Activated CD4-positive, alpha-beta T cell treated with anti-CD3 and anti-CD28 coated beads, Interleukin-2, amount 10 ng/mL, durations not matched to agents 7 days and 5 days (primary cell): ENCODE results near the gene GGT6. TPM values are rescaled to one million over a fixed set of nuclear protein-coding genes. Genes with fewer than 3 reads are reported as not detected.
"Not testable (repeated sequence)": the region's sequence is repeated elsewhere in the genome, so short reads cannot be mapped to it uniquely, and the experiment has no call there.

Source experiments
- CTCF ChIA-PET: fragments of 350-600 bp; sonication (Branson Sonifier 250); formaldehyde crosslinking; loops from one replicate; lab custom pipeline; 2021; ENCODE audit warnings: antibody characterized with exemption; lab: Charles Lee
- POLR2A ChIA-PET: fragments of 350-600 bp; sonication (Branson Sonifier 250); formaldehyde crosslinking; loops from one replicate; lab custom pipeline; 2021; ENCODE audit warnings: antibody characterized with exemption; lab: Charles Lee
- DNase-seq: peaks from one replicate; pipeline ENCODE4 v3.0.0-alpha.2; 2020
- H3K27ac Mint-ChIP-seq: one replicate; pipeline ENCODE4 v1.8.0; 2021; ENCODE audit warnings: mild to moderate bottlenecking, moderate library complexity, mixed read lengths
- H3K27me3 Mint-ChIP-seq: one replicate; pipeline ENCODE4 v1.8.0; 2021; ENCODE audit warnings: mixed read lengths
- H3K36me3 Mint-ChIP-seq: one replicate; pipeline ENCODE4 v1.8.0; 2021; ENCODE audit warnings: low read depth, mixed read lengths
- H3K4me1 Mint-ChIP-seq: one replicate; pipeline ENCODE4 v1.8.0; 2021; ENCODE audit warnings: mixed read lengths
- H3K4me3 Mint-ChIP-seq: one replicate; pipeline ENCODE4 v1.8.0; 2021; ENCODE audit warnings: mild to moderate bottlenecking, moderate library complexity, mixed read lengths
- H3K9me3 Mint-ChIP-seq: one replicate; pipeline ENCODE4 v1.8.0; 2021; ENCODE audit warnings: mixed read lengths
- total RNA-seq, 2 experiments: library from RNA; stranded (reverse); gene quantifications; one replicate each; pipeline ENCODE4 v1.2.3, GENCODE V29; 2021

Gene GGT6
- total RNA-seq, 2 experiments from 2014 or later: not detected

- CTCF ChIA-PET: interaction anchor here (0.7 kb wide), 1 partner anchor 13 kb away, joined by 3 read pairs; no protein-coding TSS in a partner anchor
- Mint-ChIP-seq H3K9me3 (no peaks in the 10 kb centered on the region), H3K36me3 (no peaks in the 10 kb centered on the region), H3K27ac (no peak overlapping the region), H3K4me3 (no peak overlapping the region), H3K4me1 (peaks cover 3% of the 10 kb centered on the region), H3K27me3 (peaks cover 28% of the 10 kb centered on the region)
- no peak for DNase-seq
- POLR2A ChIA-PET: no interaction called here
These were observed 19.9 kb upstream of the GGT6 start for GRCh38 chr17:4580291-4580690.

GRCh38 chr17:4579678-4580077 lies 19.3 kb upstream of the GGT6 start:
- H3K27ac Mint-ChIP-seq: no peak overlapping the region
- H3K9me3 Mint-ChIP-seq: no peaks in the 10 kb centered on the region
- H3K27me3 Mint-ChIP-seq: peaks cover 25% of the 10 kb centered on the region
- H3K36me3 Mint-ChIP-seq: no peaks in the 10 kb centered on the region
- ChIA-PET CTCF (interaction anchor here (0.7 to 0.8 kb wide), 2 partner anchors 12 to 17 kb away, joined by 3 read pairs; no protein-coding TSS in a partner anchor), POLR2A (no interaction called here)
- no peak for DNase-seq
- peaks cover 3% of the 10 kb centered on the region for H3K4me1 Mint-ChIP-seq
- H3K4me3 Mint-ChIP-seq: no peak overlapping the region

DNA sequence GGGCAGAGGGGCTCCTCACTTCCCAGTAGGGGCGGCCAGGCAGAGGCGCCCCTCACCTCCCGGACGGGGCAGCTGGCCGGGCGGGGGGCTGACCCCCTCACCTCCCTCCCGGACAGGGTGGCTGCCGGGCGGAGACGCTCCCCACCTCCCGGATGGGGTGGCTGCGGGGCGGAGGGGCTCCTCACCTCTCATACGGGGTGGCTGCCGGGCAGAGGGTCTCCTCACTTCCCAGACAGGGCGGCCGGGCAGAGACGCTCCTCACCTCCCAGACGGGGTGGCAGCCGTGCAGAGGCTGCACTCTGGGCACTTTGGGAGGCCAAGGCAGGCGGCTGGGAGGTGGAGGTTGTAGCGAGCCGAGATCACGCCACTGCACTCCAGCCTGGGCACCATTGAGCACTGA lies 18.0 kb upstream of the GGT6 start:
- DNase-seq, H3K9me3 Mint-ChIP-seq, POLR2A ChIA-PET, H3K4me1 Mint-ChIP-seq, H3K36me3 Mint-ChIP-seq, H3K4me3 Mint-ChIP-seq, H3K27ac Mint-ChIP-seq, CTCF ChIA-PET: not testable (repeated sequence)
- peaks cover 18% of the 10 kb centered on the region for H3K27me3 Mint-ChIP-seq

DNA sequence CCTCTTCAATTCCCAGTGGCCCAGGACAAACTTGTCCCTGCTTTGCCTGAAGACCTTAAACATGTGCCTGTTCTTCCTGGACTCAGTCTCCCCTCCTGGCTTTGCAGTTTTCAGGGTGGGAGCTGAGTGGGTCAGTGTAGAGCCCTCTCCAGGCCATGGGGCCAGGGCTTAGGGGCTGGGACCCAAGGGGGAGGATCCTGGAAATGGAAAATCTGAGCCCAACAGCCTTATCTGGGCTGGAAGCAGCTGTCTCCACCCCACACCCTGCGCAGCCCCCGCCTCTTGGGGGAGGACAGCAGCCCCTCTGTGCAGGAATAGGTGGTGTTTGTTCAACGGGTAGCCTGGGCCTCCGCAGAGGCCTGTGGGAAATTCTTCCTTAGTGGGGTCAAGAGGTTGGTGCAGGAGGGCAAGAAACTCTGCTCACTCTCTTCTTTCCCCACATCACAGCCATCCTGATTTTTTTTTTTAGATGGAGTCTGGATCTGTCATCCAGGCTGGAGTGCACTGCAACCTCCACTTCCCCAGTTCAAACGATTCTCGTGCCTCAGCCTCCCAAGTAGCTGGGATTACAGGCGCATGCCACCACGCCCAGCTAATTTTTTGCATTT lies 17.1 kb upstream of the GGT6 start:
- POLR2A ChIA-PET: no interaction called here
- H3K4me3 Mint-ChIP-seq: no peak overlapping the region
- peaks cover 10% of the 10 kb centered on the region for H3K27me3 Mint-ChIP-seq
- CTCF ChIA-PET: interaction anchor here (0.6 kb wide), 1 partner anchor 296 kb away, joined by 3 read pairs; no protein-coding TSS in a partner anchor
- H3K36me3 Mint-ChIP-seq: no peaks in the 10 kb centered on the region
- H3K9me3 Mint-ChIP-seq: no peaks in the 10 kb centered on the region
- no peak for DNase-seq
- H3K4me1 Mint-ChIP-seq: peaks cover 13% of the 10 kb centered on the region
- no peak overlapping the region for H3K27ac Mint-ChIP-seq

- Mint-ChIP-seq H3K27me3 (peaks cover 6% of the 10 kb centered on the region), H3K4me3 (no peak overlapping the region), H3K36me3 (no peaks in the 10 kb centered on the region), H3K9me3 (no peaks in the 10 kb centered on the region), H3K4me1 (peaks cover 13% of the 10 kb centered on the region), H3K27ac (no peak overlapping the region)
- POLR2A ChIA-PET: no interaction called here
- no peak for DNase-seq
- CTCF ChIA-PET: no interaction called here
These were observed 16.4 kb upstream of the GGT6 start for GRCh38 chr17:4576729-4577322.

DNA sequence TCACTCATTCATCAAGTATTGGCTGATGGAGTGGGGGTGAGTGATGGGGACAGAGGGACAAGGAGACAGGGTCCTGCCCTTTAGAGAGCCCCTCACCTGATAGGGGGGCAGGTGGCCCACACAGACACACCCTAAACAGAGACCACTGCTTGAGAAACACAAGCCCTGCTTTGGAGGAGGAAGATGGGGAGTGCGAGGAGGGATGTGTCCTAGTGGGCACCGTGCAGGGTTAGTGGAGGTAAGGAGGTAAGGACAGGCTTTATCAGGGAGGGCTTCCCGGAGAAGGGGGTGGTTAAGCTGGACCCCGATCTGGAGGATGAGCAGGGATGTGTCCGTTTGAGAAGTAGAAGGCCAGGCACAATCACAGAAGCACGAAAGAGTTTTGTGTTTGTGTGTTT lies 15.8 kb upstream of the GGT6 start:
- no peaks in the 10 kb centered on the region for H3K9me3 Mint-ChIP-seq
- CTCF ChIA-PET: no interaction called here
- POLR2A ChIA-PET: no interaction called here
- peaks cover 3% of the 10 kb centered on the region for H3K27me3 Mint-ChIP-seq
- H3K4me3 Mint-ChIP-seq: no peak overlapping the region
- peak overlapping the region; percentile 3 for H3K27ac Mint-ChIP-seq
- no peaks in the 10 kb centered on the region for H3K36me3 Mint-ChIP-seq
- no peak for DNase-seq
- H3K4me1 Mint-ChIP-seq: peaks cover 13% of the 10 kb centered on the region

GRCh38 chr17:4574448-4575045 lies 14.2 kb upstream of the GGT6 start:
- Mint-ChIP-seq H3K27me3 (peaks cover 3% of the 10 kb centered on the region), H3K9me3 (no peaks in the 10 kb centered on the region), H3K4me3 (no peak overlapping the region), H3K4me1 (peaks cover 13% of the 10 kb centered on the region), H3K36me3 (no peaks in the 10 kb centered on the region), H3K27ac (no peak overlapping the region)
- ChIA-PET CTCF (no interaction called here), POLR2A (no interaction called here)
- DNase-seq: no peak

GRCh38 chr17:4573669-4574068 lies 13.3 kb upstream of the GGT6 start:
- Mint-ChIP-seq H3K4me3 (no peak overlapping the region), H3K27ac (no peak overlapping the region)
- POLR2A ChIA-PET: no interaction called here

GRCh38 chr17:4573115-4573514 lies 12.7 kb upstream of the GGT6 start:
- H3K27ac Mint-ChIP-seq: no peak overlapping the region
- H3K27me3 Mint-ChIP-seq: peaks cover 3% of the 10 kb centered on the region
- CTCF ChIA-PET: interaction anchor here (1.0 kb wide), 1 partner anchor 12 kb away, joined by 3 read pairs; the partner anchor contains the start of gene GGT6
- H3K9me3 Mint-ChIP-seq: no peaks in the 10 kb centered on the region
- POLR2A ChIA-PET: no interaction called here
- no peak overlapping the region for H3K4me3 Mint-ChIP-seq
- peaks cover 13% of the 10 kb centered on the region for H3K4me1 Mint-ChIP-seq
- DNase-seq: no peak
- H3K36me3 Mint-ChIP-seq: no peaks in the 10 kb centered on the region

More at GRCh38 chr17:4573669-4574068, 13.3 kb upstream of the GGT6 start:
- H3K27me3 Mint-ChIP-seq: peaks cover 3% of the 10 kb centered on the region
- peaks cover 13% of the 10 kb centered on the region for H3K4me1 Mint-ChIP-seq
- CTCF ChIA-PET: interaction anchor here (1.0 kb wide), 1 partner anchor 13 kb away, joined by 3 read pairs; the partner anchor contains the start of gene GGT6
- DNase-seq: peak; percentile 31
- no peaks in the 10 kb centered on the region for H3K36me3 Mint-ChIP-seq
- no peaks in the 10 kb centered on the region for H3K9me3 Mint-ChIP-seq

DNA sequence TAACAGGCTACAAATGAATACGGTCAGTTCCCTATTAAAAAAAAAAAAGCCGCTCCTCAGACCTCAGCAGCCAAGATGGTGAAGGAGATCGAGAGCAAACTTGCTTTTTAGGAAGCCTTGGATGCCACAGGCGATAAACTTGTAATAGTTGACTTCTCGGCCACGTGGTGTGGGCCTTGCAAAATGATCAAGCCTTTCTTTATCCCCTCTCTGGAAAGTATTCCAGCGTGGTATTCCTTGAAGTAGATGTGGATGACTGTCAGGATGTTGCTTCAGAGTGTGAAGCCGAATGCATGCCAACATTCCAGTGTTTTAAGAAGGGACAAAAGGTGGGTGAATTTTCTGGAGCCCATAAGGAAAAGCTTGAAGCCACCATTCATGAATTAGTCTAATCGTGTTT lies 11.8 kb upstream of the GGT6 start:
- ChIA-PET POLR2A (no interaction called here), CTCF (no interaction called here)
- peaks cover 3% of the 10 kb centered on the region for H3K27me3 Mint-ChIP-seq
- DNase-seq: no peak
- peaks cover 13% of the 10 kb centered on the region for H3K4me1 Mint-ChIP-seq
- H3K36me3 Mint-ChIP-seq: no peaks in the 10 kb centered on the region
- H3K27ac Mint-ChIP-seq: no peak overlapping the region
- no peak overlapping the region for H3K4me3 Mint-ChIP-seq
- no peaks in the 10 kb centered on the region for H3K9me3 Mint-ChIP-seq

- Mint-ChIP-seq H3K4me3 (no peak overlapping the region), H3K36me3 (no peaks in the 10 kb centered on the region), H3K4me1 (peaks cover 25% of the 10 kb centered on the region), H3K27ac (no peak overlapping the region), H3K9me3 (no peaks in the 10 kb centered on the region), H3K27me3 (peaks cover 6% of the 10 kb centered on the region)
- ChIA-PET CTCF (interaction anchor here (1.1 kb wide), 1 partner anchor 10 kb away, joined by 5 read pairs; the partner anchor contains the start of gene GGT6), POLR2A (no interaction called here)
- DNase-seq: no peak
These were observed 9.2 kb upstream of the GGT6 start for GRCh38 chr17:4569591-4569990.

DNA sequence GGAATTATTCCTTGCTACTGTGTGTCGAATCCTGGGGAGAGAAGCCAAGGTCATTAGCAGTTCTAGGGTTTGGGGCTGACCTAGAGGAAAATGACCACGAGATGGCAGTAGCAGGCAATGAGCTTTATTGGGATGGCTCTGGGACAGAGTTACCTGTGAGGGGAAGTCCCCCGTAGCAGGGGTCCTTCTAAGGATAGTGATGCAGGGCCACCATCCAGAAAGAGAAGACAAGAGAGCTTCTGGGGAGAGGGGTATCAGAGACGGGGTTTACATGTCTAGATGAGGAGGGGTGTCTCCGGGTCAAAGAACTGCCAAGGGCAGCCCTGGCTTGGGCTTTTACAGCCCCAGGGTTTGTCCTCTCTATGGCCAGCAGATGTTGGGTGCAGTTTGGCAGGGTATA lies 6.4 kb upstream of the GGT6 start:
- peaks cover 2% of the 10 kb centered on the region for H3K36me3 Mint-ChIP-seq
- CTCF ChIA-PET: interaction anchor here (0.6 to 2.0 kb wide), 18 partner anchors 10 to 341 kb away, joined by 3 to 10 read pairs (median 4); partner anchors contain the start of genes ARRB2 and MYBBP1A
- DNase-seq: peak; percentile 61
- POLR2A ChIA-PET: no interaction called here
- peaks cover 4% of the 10 kb centered on the region for H3K27me3 Mint-ChIP-seq
- H3K27ac Mint-ChIP-seq: no peak overlapping the region
- no peak overlapping the region for H3K4me3 Mint-ChIP-seq
- H3K9me3 Mint-ChIP-seq: no peaks in the 10 kb centered on the region
- peaks cover 32% of the 10 kb centered on the region for H3K4me1 Mint-ChIP-seq
